A673 (cell line): ENCODE results near the gene KCNK7. TPM values are rescaled to one million over a fixed set of nuclear protein-coding genes. Genes with fewer than 3 reads are reported as not detected.

Source experiments
- BruUV-seq: library from RNA; stranded (reverse); fragments of 400-500 nt; replicated peaks from 2 replicates; lab custom pipeline; 2021; lab: Mats Ljungman, UMichigan
- CTCF ChIA-PET: fragments of 300-600 bp; sonication (Branson Sonifier 250); formaldehyde crosslinking; loops from one replicate; lab custom pipeline; 2022; ENCODE audit warnings: antibody characterized with exemption; lab: Charles Lee
- POLR2A ChIA-PET: fragments of 300-600 bp; sonication (Branson Sonifier 250); formaldehyde crosslinking; loops from one replicate; lab custom pipeline; 2022; ENCODE audit warnings: antibody characterized with exemption; ENCODE audit not compliant: low non-redundant PET; lab: Charles Lee
- DNase-seq: peaks from one replicate; pipeline ENCODE4 v3.0.0-alpha.2; 2015; ENCODE audit warnings: low spot score
- H3K27ac ChIP-seq: fragments of 200-600 bp; sonication (generic); 2 replicates; pipeline ENCODE4 v1.5.1; 2016; ENCODE audit warnings: mixed run types, low read depth, mild to moderate bottlenecking, mixed read lengths, antibody characterized with exemption, low read length; ENCODE audit not compliant: poor library complexity, severe bottlenecking
- H3K27me3 ChIP-seq: fragments of 200-600 bp; sonication (generic); replicated peaks from 2 replicates; pipeline ENCODE4 v1.6.1; 2017; ENCODE audit warnings: mixed run types, low read depth, mild to moderate bottlenecking, mixed read lengths, antibody characterized with exemption, low read length; ENCODE audit not compliant: insufficient read depth, poor library complexity
- H3K36me3 ChIP-seq: fragments of 200-600 bp; sonication (generic); 2 replicates; pipeline ENCODE4 v1.6.1; 2016; ENCODE audit warnings: mixed run types, mild to moderate bottlenecking, mixed read lengths, antibody characterized with exemption, low read length; ENCODE audit not compliant: insufficient read depth, poor library complexity, severe bottlenecking
- H3K4me1 ChIP-seq: fragments of 200-600 bp; sonication (generic); 2 replicates; pipeline ENCODE4 v1.6.1; 2017; ENCODE audit warnings: mixed run types, mild to moderate bottlenecking, mixed read lengths, antibody characterized with exemption, low read length; ENCODE audit not compliant: insufficient read depth, poor library complexity, severe bottlenecking
- H3K4me3 ChIP-seq: fragments of 200-600 bp; sonication (generic); 2 replicates; pipeline ENCODE4 v1.5.1; 2016; ENCODE audit warnings: low read depth, mixed run types, mild to moderate bottlenecking, mixed read lengths, low read length; ENCODE audit not compliant: poor library complexity, severe bottlenecking
- H3K9me3 ChIP-seq: fragments of 200-600 bp; sonication (generic); 2 replicates; pipeline ENCODE4 v1.6.1; 2016; ENCODE audit warnings: mixed run types, low read depth, mild to moderate bottlenecking, mixed read lengths, antibody characterized with exemption, low read length; ENCODE audit not compliant: poor library complexity, severe bottlenecking
- EZH2 ChIP-seq: fragments of 200-600 bp; sonication (generic); IDR thresholded peaks from 2 replicates; pipeline ENCODE4 v1.6.1; 2017; ENCODE audit warnings: borderline replicate concordance, low read depth, mild to moderate bottlenecking, mixed read lengths, antibody characterized with exemption, low read length; ENCODE audit not compliant: poor library complexity, severe bottlenecking
- intact Hi-C: fragments of 100-400 bp; cut with micrococcal nuclease; formaldehyde crosslinking; loops from one replicate; pipeline ENCODE4 v1.10.0; 2022; ENCODE audit not compliant: unreplicated experiment
- total RNA-seq: library from RNA; stranded (reverse); gene quantifications from 2 replicates; pipeline ENCODE4 v1.2.3, GENCODE V29; 2021
- TF ChIP-seq, protein P1 (sequence below): fragments of 300-800, 200-600 bp; sonication (generic); conservative IDR thresholded peaks from 2 replicates; pipeline ENCODE4 v1.5.1; 2017; ENCODE audit warnings: low read depth, mild to moderate bottlenecking, antibody characterized with exemption, low read length, moderate library complexity, mixed read lengths

KCNK7 gene
- total RNA-seq, 1 experiment from 2014 or later: 2.3 TPM

DNA sequence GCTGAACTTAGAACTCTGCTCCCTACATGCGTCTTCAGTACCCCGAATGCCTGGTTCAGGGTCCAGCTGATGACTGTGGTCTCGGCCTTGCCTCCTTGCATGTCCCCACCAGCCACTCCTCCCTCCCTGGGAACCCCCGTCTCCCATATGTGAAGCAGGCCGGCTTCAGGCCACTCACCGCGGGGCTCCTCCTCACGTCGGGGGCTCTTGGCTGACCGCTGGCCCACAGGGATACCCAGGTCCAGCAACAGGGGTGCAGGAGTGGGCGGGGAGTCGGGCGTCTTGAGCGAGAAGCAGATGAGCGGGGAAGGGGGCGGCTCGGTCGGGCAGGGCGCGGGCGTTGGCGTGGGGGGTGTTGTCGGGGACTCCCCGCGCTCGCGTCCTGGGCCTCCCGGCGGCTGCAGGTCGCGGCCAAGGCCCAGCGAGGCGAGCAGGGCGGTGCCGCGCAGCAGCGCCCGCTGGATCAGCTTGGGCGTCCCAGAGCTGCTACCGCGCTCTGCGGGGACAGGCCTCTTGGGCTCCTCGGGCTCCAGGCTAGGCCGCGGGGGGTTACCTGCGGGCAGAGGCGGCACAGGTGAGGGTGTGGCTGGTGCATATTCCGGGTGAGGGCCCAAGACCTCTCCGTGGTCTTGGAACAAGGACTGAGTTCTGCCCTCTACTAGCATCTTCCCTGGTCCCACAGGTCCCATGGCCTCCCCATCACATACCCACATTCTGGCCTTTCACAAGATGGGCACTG, 3.8 kb upstream of the KCNK7 start:
- H3K36me3 ChIP-seq: peaks cover 22% of the 10 kb centered on the region
- peaks cover 5% of the 10 kb centered on the region for H3K4me1 ChIP-seq
- CTCF ChIA-PET: no interaction called here
- intact Hi-C loops: no loop called here
- H3K27ac ChIP-seq: no peak overlapping the region
- H3K4me3 ChIP-seq: no peak overlapping the region
- H3K27me3 ChIP-seq: no peaks in the 10 kb centered on the region
- TF ChIP-seq EZH2: no peak
- TF ChIP-seq, protein P1, sequence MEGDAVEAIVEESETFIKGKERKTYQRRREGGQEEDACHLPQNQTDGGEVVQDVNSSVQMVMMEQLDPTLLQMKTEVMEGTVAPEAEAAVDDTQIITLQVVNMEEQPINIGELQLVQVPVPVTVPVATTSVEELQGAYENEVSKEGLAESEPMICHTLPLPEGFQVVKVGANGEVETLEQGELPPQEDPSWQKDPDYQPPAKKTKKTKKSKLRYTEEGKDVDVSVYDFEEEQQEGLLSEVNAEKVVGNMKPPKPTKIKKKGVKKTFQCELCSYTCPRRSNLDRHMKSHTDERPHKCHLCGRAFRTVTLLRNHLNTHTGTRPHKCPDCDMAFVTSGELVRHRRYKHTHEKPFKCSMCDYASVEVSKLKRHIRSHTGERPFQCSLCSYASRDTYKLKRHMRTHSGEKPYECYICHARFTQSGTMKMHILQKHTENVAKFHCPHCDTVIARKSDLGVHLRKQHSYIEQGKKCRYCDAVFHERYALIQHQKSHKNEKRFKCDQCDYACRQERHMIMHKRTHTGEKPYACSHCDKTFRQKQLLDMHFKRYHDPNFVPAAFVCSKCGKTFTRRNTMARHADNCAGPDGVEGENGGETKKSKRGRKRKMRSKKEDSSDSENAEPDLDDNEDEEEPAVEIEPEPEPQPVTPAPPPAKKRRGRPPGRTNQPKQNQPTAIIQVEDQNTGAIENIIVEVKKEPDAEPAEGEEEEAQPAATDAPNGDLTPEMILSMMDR: no peak
- POLR2A ChIA-PET: no interaction called here
- no peak for DNase-seq
- H3K9me3 ChIP-seq: no peaks in the 10 kb centered on the region
- no TSS peak for BruUV-seq

- H3K27ac ChIP-seq: no peak overlapping the region
- CTCF ChIA-PET: no interaction called here
- POLR2A ChIA-PET: no interaction called here
- TF ChIP-seq, protein P1: no peak
- no peak for TF ChIP-seq EZH2
- peaks cover 5% of the 10 kb centered on the region for H3K4me1 ChIP-seq
- no peak overlapping the region for H3K4me3 ChIP-seq
- intact Hi-C loops: no loop called here
- DNase-seq: no peak
- no peaks in the 10 kb centered on the region for H3K9me3 ChIP-seq
- H3K36me3 ChIP-seq: peaks cover 12% of the 10 kb centered on the region
- BruUV-seq: no TSS peak
- H3K27me3 ChIP-seq: no peaks in the 10 kb centered on the region
Observed at GRCh38 chr11:65598258-65598699, 2.7 kb upstream of the KCNK7 start.

- intact Hi-C loops: no loop called here
- DNase-seq: no peak
- Histone ChIP-seq H3K27me3 (no peaks in the 10 kb centered on the region), H3K36me3 (peaks cover 12% of the 10 kb centered on the region), H3K4me1 (peaks cover 5% of the 10 kb centered on the region), H3K27ac (no peak overlapping the region), H3K4me3 (no peak overlapping the region), H3K9me3 (no peaks in the 10 kb centered on the region)
- ChIA-PET POLR2A (no interaction called here), CTCF (interaction anchor here (1.0 kb wide), 1 partner anchor 56 kb away, joined by 4 read pairs; no protein-coding TSS in a partner anchor)
- TF ChIP-seq, protein P1: no peak
- TF ChIP-seq EZH2: no peak
- no TSS peak for BruUV-seq
Observed at GRCh38 chr11:65596520-65596919, 920 bp upstream of the KCNK7 start.
